Epithelial cell of proximal tubule (primary cell): ENCODE data around the gene ZSCAN21. TPM values are rescaled to one million over a fixed set of nuclear protein-coding genes. Genes with fewer than 3 reads are reported as not detected.

Experiments
- DNase-seq: peaks from one replicate; pipeline ENCODE4 v3.0.0-alpha.2; 2011; ENCODE audit warnings: low read depth
- H3K4me3 ChIP-seq: 2 replicates; pipeline ENCODE4 v1.5.1; 2011; ENCODE audit warnings: low read depth, mild to moderate bottlenecking, low read length
- total RNA-seq: library from RNA; depleted of rRNA; stranded (reverse); fragments of >200 nt; gene quantifications from 2 replicates; pipeline ENCODE4 v1.2.3, GENCODE V29; 2015
- TF ChIP-seq, protein P1 (sequence below): conservative IDR thresholded peaks from 2 replicates; pipeline ENCODE4 v1.5.1; 2012; ENCODE audit warnings: low read depth, mild to moderate bottlenecking, low read length

Gene ZSCAN21
- total RNA-seq, 1 donor from 2014 or later, result 2.4 TPM

DNA sequence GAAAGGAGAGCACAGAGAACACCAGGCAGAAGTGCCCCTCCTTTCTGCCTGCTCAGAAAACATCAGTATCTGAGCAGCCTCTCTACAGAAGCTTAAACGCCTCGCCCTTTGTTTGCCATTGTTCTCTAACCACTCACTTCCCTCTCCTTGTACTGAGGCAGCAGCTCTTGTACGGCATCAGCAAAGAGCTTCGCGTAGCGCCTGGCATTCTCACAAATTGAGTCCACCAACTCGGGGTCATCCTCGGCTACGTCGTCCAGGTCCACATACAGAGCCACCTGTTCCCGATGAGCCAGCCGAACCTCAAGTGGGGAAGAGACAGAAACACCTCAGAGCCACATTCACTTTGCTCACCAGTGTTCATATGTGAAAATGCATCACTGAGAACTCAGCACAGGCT, 49.9 kb downstream of the ZSCAN21 start:
- TF ChIP-seq, protein P1, sequence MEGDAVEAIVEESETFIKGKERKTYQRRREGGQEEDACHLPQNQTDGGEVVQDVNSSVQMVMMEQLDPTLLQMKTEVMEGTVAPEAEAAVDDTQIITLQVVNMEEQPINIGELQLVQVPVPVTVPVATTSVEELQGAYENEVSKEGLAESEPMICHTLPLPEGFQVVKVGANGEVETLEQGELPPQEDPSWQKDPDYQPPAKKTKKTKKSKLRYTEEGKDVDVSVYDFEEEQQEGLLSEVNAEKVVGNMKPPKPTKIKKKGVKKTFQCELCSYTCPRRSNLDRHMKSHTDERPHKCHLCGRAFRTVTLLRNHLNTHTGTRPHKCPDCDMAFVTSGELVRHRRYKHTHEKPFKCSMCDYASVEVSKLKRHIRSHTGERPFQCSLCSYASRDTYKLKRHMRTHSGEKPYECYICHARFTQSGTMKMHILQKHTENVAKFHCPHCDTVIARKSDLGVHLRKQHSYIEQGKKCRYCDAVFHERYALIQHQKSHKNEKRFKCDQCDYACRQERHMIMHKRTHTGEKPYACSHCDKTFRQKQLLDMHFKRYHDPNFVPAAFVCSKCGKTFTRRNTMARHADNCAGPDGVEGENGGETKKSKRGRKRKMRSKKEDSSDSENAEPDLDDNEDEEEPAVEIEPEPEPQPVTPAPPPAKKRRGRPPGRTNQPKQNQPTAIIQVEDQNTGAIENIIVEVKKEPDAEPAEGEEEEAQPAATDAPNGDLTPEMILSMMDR, result no peak
- H3K4me3 ChIP-seq, result peak overlapping the region; percentile 74
- no peak for DNase-seq

DNA sequence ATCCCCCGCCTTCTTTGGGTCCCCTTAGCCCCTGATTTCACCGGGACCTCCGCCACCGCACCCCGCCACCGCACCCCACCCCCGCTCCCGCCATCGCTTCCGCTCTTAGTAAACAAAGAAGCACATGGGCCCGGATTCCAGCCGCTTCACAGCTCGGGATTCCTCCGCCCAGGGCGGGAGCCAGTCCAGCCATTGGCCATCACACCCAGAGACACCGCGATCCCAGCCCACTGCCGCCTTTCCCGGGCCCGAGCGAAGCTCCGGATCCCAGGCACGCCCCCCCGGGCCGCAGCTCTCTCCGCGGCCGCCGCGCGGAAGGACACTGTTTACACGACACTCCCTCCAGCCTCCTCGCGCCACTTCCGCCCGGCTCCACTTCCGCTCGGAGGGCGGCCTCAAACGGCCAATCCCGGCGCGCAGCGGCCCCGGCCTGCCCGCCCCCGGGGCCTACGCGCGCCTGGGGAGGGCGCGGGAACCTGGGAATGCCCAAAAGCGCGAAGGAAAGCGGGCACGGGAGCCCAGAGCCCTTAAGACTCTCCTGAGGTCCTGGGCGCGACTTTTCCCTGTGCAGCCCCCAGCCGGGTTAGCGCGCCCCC, 50.9 kb downstream of the ZSCAN21 start:
- DNase-seq, result peak; percentile 80
- TF ChIP-seq, protein P1, result no peak

DNA sequence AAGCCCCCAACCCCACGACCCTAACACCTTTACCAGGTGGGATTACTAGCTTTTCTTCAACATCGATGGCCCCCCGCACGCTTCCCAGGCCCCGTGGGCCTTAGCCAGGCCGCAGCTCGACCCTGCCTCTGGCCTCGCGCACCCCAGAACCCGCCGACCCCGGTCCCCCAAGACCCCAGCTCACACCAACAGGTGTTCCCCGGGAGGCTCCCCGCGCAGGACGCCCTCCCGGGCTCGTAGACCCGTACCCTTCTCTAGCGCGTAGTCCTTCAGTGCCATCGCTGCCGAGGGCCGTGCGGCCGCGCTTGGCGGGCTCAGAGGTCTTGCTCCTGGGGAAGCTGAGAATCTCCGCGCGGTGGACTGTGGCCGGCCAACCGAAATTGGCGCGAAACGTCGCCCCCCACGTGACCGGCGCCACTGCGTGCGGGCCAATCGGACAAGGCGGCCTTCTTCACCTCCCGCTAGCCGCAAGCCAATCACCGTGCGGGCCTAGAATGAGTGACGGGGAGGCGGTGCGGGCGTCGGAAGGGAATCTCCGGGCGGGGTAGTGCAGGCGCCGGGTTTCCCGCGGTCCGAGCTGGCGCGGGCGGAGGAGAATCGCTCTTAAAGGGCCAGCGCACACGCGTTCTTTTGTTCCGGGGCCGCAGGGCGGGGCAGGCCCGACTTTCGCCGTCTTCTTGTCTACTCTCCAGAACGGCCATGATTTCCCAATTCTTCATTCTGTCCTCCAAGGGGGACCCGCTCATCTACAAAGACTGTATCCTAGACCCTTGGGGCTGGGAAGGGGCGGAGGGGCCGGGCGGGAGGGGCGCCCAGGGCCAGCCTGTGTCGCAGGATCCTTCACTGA, 51.7 kb downstream of the ZSCAN21 start, which contains the start of the genes AP4M1 and MCM7:
Gene AP4M1, plus strand, starts transcription at position 628 of the 847 bp plus-strand sequence. Its CDS starts 72 bp downstream, at position 700.
Gene MCM7, minus strand, starts transcription at position 382 of the 847 bp plus-strand sequence. Its CDS starts 103 bp downstream, at position 279.
- DNase-seq, result peak; percentile 69
- TF ChIP-seq, protein P1, result no peak
- peak within 1 kb of the TSS; percentile 74 for H3K4me3 ChIP-seq

More for the DNA sequence above, 50.9 kb downstream of the ZSCAN21 start:
- H3K4me3 ChIP-seq, result peak overlapping the region; percentile 74

DNA sequence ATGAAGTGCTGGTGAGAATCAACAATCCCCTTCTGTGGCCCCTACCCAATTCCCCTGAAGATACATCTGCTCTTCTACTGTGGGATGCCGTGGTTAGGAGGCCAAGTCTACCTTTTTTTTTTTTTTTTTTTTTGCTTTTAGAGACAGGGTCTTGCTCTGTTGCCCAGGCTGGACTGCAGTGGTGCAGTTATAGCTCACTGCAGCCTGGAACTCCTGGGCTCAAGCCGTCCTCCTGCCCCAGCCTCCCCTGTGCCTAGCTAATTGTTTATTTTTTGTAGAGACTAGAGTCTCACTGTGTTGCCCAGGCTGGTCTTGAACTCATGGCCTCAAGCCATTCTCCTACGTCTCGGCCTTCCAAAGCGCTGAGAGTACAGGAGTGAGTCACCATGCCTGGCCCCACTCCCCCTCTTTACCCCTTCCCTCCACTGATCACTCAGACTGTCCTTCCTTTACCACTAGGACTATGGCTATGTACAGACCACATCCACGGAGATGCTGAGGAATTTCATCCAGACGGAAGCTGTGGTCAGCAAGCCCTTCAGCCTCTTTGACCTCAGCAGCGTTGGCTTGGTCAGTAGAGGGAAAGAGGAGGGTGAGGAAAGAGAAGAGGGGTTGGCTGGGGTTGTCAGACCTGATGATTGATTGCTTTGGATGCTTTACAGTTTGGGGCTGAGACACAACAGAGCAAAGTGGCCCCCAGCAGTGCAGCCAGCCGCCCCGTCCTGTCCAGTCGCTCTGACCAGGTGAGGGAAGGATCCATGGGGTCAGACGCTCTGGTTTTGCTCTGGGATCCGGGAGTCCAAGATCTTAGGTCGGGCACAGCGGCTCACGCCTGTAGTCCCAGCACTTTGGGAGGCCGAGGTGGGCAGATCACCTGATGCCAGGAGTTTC, 53.6 kb downstream of the ZSCAN21 start:
- TF ChIP-seq, protein P1, result no peak
- no peak for DNase-seq
- peak overlapping the region; percentile 74 for H3K4me3 ChIP-seq

DNA sequence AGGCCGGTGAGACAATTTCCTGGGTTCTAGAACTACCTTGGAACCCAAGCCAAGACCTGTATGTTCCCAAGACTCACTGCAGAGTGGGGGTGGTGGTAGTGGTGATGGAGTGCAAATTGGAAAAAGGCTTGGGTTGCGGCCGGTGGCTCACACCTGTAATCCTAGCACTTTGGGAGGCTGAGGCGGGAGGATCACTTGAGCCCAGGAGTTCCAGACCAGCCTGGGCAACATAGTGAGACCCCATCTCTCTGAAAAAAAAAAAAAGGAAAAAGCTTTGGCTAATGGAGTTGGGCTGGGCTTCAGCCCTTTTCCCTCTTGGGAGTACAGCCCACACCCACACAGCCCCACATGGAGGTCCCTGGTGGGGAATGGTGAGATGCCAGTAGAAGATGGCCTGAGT, 56.0 kb downstream of the ZSCAN21 start:
- no peak overlapping the region for H3K4me3 ChIP-seq
- TF ChIP-seq, protein P1, result no peak
- no peak for DNase-seq

DNA sequence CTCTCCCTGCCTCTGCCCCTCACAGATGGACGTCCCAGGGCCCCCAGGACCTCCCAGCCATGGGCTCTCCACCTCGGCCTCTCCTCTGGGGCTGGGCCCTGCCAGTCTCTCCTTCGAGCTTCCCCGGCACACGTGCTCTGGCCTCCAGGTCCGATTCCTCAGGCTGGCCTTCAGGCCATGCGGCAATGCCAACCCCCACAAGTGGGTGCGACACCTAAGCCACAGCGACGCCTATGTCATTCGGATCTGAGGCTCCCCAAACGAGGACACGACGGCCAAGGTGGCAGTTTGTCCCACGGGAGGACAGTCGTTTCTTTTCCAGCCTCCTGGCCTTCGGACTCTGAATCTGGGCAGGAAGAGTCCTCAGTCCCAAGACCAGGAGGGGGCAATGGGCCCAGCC, 57.1 kb downstream of the ZSCAN21 start:
- TF ChIP-seq, protein P1, result no peak
- no peak for DNase-seq
- H3K4me3 ChIP-seq, result no peak overlapping the region
